A673 (cell line): Measurements from ENCODE around the gene KCMF1. TPM values are rescaled to one million over a fixed set of nuclear protein-coding genes. Genes with fewer than 3 reads are reported as not detected.

Experiments
- BruUV-seq: library from RNA; stranded (reverse); fragments of 400-500 nt; replicated peaks from 2 replicates; lab custom pipeline; 2021; lab: Mats Ljungman, UMichigan
- CTCF ChIA-PET: fragments of 300-600 bp; sonication (Branson Sonifier 250); formaldehyde crosslinking; loops from one replicate; lab custom pipeline; 2022; ENCODE audit warnings: antibody characterized with exemption; lab: Charles Lee
- POLR2A ChIA-PET: fragments of 300-600 bp; sonication (Branson Sonifier 250); formaldehyde crosslinking; loops from one replicate; lab custom pipeline; 2022; ENCODE audit warnings: antibody characterized with exemption; ENCODE audit not compliant: low non-redundant PET; lab: Charles Lee
- DNase-seq: peaks from one replicate; pipeline ENCODE4 v3.0.0-alpha.2; 2015; ENCODE audit warnings: low spot score
- H3K27ac ChIP-seq: fragments of 200-600 bp; sonication (generic); 2 replicates; pipeline ENCODE4 v1.5.1; 2016; ENCODE audit warnings: mixed run types, low read depth, mild to moderate bottlenecking, mixed read lengths, antibody characterized with exemption, low read length; ENCODE audit not compliant: poor library complexity, severe bottlenecking
- H3K27me3 ChIP-seq: fragments of 200-600 bp; sonication (generic); replicated peaks from 2 replicates; pipeline ENCODE4 v1.6.1; 2017; ENCODE audit warnings: mixed run types, low read depth, mild to moderate bottlenecking, mixed read lengths, antibody characterized with exemption, low read length; ENCODE audit not compliant: insufficient read depth, poor library complexity
- H3K36me3 ChIP-seq: fragments of 200-600 bp; sonication (generic); 2 replicates; pipeline ENCODE4 v1.6.1; 2016; ENCODE audit warnings: mixed run types, mild to moderate bottlenecking, mixed read lengths, antibody characterized with exemption, low read length; ENCODE audit not compliant: insufficient read depth, poor library complexity, severe bottlenecking
- H3K4me1 ChIP-seq: fragments of 200-600 bp; sonication (generic); 2 replicates; pipeline ENCODE4 v1.6.1; 2017; ENCODE audit warnings: mixed run types, mild to moderate bottlenecking, mixed read lengths, antibody characterized with exemption, low read length; ENCODE audit not compliant: insufficient read depth, poor library complexity, severe bottlenecking
- H3K4me3 ChIP-seq: fragments of 200-600 bp; sonication (generic); 2 replicates; pipeline ENCODE4 v1.5.1; 2016; ENCODE audit warnings: low read depth, mixed run types, mild to moderate bottlenecking, mixed read lengths, low read length; ENCODE audit not compliant: poor library complexity, severe bottlenecking
- H3K9me3 ChIP-seq: fragments of 200-600 bp; sonication (generic); 2 replicates; pipeline ENCODE4 v1.6.1; 2016; ENCODE audit warnings: mixed run types, low read depth, mild to moderate bottlenecking, mixed read lengths, antibody characterized with exemption, low read length; ENCODE audit not compliant: poor library complexity, severe bottlenecking
- EZH2 ChIP-seq: fragments of 200-600 bp; sonication (generic); IDR thresholded peaks from 2 replicates; pipeline ENCODE4 v1.6.1; 2017; ENCODE audit warnings: borderline replicate concordance, low read depth, mild to moderate bottlenecking, mixed read lengths, antibody characterized with exemption, low read length; ENCODE audit not compliant: poor library complexity, severe bottlenecking
- intact Hi-C: fragments of 100-400 bp; cut with micrococcal nuclease; formaldehyde crosslinking; loops from one replicate; pipeline ENCODE4 v1.10.0; 2022; ENCODE audit not compliant: unreplicated experiment
- total RNA-seq: library from RNA; stranded (reverse); gene quantifications from 2 replicates; pipeline ENCODE4 v1.2.3, GENCODE V29; 2021
- TF ChIP-seq, protein P1 (sequence below): fragments of 300-800, 200-600 bp; sonication (generic); conservative IDR thresholded peaks from 2 replicates; pipeline ENCODE4 v1.5.1; 2017; ENCODE audit warnings: low read depth, mild to moderate bottlenecking, antibody characterized with exemption, low read length, moderate library complexity, mixed read lengths

The KCMF1 gene
- total RNA-seq, 1 experiment from 2014 or later = 110 TPM

DNA sequence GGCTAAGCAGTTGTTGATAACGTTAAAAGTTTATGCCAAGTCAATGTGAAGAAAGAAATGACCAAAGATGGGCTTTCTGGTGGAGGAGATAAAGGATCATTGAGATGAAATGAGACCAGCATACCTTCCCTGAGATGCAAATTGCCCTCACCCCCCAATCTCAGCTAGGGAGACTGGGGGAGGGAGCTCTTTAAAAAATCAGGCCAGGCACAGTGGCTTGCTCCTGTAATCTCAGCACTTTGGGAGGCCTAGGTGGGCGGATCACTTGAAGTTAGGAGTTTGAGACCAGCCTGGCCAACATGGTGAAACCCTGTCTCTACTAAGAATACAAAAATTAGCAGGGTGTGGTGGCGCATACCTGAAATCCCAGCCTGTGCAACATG, 30.9 kb upstream of the KCMF1 start:
- no peaks in the 10 kb centered on the region for H3K4me1 ChIP-seq
- DNase-seq = no peak
- POLR2A ChIA-PET = no interaction called here
- H3K36me3 ChIP-seq = no peaks in the 10 kb centered on the region
- no peak overlapping the region for H3K4me3 ChIP-seq
- no peak for TF ChIP-seq EZH2
- TF ChIP-seq, protein P1, sequence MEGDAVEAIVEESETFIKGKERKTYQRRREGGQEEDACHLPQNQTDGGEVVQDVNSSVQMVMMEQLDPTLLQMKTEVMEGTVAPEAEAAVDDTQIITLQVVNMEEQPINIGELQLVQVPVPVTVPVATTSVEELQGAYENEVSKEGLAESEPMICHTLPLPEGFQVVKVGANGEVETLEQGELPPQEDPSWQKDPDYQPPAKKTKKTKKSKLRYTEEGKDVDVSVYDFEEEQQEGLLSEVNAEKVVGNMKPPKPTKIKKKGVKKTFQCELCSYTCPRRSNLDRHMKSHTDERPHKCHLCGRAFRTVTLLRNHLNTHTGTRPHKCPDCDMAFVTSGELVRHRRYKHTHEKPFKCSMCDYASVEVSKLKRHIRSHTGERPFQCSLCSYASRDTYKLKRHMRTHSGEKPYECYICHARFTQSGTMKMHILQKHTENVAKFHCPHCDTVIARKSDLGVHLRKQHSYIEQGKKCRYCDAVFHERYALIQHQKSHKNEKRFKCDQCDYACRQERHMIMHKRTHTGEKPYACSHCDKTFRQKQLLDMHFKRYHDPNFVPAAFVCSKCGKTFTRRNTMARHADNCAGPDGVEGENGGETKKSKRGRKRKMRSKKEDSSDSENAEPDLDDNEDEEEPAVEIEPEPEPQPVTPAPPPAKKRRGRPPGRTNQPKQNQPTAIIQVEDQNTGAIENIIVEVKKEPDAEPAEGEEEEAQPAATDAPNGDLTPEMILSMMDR = no peak
- intact Hi-C loops = no loop called here
- H3K27me3 ChIP-seq = no peaks in the 10 kb centered on the region
- CTCF ChIA-PET = no interaction called here
- no peaks in the 10 kb centered on the region for H3K9me3 ChIP-seq
- BruUV-seq = no TSS peak
- H3K27ac ChIP-seq = no peak overlapping the region

DNA sequence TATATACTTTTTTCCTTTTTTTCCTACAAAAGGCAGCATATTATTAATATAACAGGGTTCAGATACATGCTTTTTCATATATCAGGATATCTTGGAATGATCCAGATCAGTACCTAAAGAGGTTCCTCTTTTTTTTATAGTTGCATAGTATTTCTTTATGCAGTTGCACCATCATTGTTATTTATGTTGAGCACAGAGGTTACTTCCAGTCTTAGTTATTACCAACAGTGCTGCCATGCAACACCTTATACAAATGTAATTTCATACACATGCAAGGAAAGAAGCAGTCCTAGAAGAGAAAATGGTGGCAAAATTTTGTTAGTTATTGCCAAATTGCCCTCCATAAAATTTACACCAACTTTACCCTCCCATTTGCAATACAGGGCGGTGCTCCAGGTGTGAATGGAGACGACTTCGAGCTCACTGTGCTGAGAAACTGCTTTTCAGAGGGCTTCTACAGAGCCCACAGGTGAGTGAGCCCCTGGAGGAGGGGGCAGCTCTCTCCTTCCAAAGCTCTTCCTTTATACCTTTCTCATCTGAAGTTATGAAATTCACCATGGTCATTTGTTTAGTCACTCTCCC, 30.0 kb upstream of the KCMF1 start:
- Histone ChIP-seq H3K9me3 (no peaks in the 10 kb centered on the region), H3K4me3 (no peak overlapping the region), H3K27me3 (no peaks in the 10 kb centered on the region), H3K36me3 (no peaks in the 10 kb centered on the region), H3K27ac (no peak overlapping the region), H3K4me1 (no peaks in the 10 kb centered on the region)
- intact Hi-C loops = no loop called here
- no TSS peak for BruUV-seq
- TF ChIP-seq, protein P1 = no peak
- TF ChIP-seq EZH2 = no peak
- ChIA-PET POLR2A (no interaction called here), CTCF (interaction anchor here (0.9 kb wide), 1 partner anchor 15 kb away, joined by 4 read pairs; no protein-coding TSS in a partner anchor)
- DNase-seq = no peak

DNA sequence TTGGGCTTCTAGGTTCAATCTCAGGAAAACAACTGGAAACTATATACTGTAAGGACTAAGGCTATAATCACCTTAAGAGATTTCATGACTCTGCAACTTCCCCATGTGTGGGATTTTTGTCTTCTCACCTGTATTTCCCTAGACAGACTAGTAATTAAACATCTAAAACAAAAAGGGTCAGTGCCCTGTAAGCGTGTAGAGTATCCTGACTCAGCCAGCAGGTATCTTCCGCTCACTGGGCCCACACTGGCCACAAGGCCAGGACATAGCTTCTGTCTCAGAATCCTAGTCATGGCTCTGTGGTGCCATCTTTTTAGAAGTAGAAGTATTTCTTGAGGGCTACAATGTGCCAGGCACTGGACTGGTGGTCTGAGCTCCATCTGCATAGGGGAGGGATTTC, 28.8 kb upstream of the KCMF1 start:
- no peak overlapping the region for H3K27ac ChIP-seq
- H3K4me1 ChIP-seq = no peaks in the 10 kb centered on the region
- H3K9me3 ChIP-seq = no peaks in the 10 kb centered on the region
- BruUV-seq = no TSS peak
- intact Hi-C loops = no loop called here
- ChIA-PET CTCF (no interaction called here), POLR2A (no interaction called here)
- TF ChIP-seq EZH2 = no peak
- TF ChIP-seq, protein P1 = no peak
- H3K4me3 ChIP-seq = no peak overlapping the region
- DNase-seq = no peak
- no peaks in the 10 kb centered on the region for H3K27me3 ChIP-seq
- H3K36me3 ChIP-seq = no peaks in the 10 kb centered on the region
